NCI-H460 (cell line): ENCODE measurements around the gene PTP4A1. TPM values are rescaled to one million over a fixed set of nuclear protein-coding genes. Genes with fewer than 3 reads are reported as not detected.
"Not testable (repeated sequence)": the region's sequence is repeated elsewhere in the genome, so short reads cannot be mapped to it uniquely, and the experiment has no call there.

ENCODE experiments used
- DNase-seq: peaks from one replicate; pipeline ENCODE4 v3.0.0-alpha.2; 2016; ENCODE audit warnings: low read depth; ENCODE audit errors: extremely low read depth
- polyA plus RNA-seq: library from polyadenylated mRNA; depleted of rRNA; stranded (reverse); fragments of >200 nt; gene quantifications from 2 replicates; pipeline ENCODE4 v1.2.3, GENCODE V29; 2014; cell fraction: nucleus; rRNA removed
- total RNA-seq: library from RNA; depleted of rRNA; stranded (reverse); fragments of >200 nt; shearing (Covaris generic); gene quantifications from 2 replicates; pipeline ENCODE4 v1.2.3, GENCODE V29; 2014; rRNA removed

Gene PTP4A1
- 221 and 237 TPM in 2 replicates for total RNA-seq
- 86.4 and 89.3 TPM in 2 replicates for polyA plus RNA-seq

GRCh38 chr6:63572044-63572746, at the start of gene PTP4A1, which contains the start of gene LOC128125822:
Gene PTP4A1, plus strand, starts transcription at chr6:63572480. Its CDS starts 4,401 bp downstream, at chr6:63576881.
Gene LOC128125822, plus strand, starts transcription at chr6:63572480.
- DNase-seq, result peak; percentile 94

- not testable (repeated sequence) for DNase-seq
Measured at GRCh38 chr6:63522911-63523287, 49.4 kb upstream of the PTP4A1 start.

GRCh38 chr6:63523630-63524029, 48.6 kb upstream of the PTP4A1 start:
- DNase-seq, result no peak

GRCh38 chr6:63525186-63525878, 46.9 kb upstream of the PTP4A1 start:
- DNase-seq, result no peak

DNA sequence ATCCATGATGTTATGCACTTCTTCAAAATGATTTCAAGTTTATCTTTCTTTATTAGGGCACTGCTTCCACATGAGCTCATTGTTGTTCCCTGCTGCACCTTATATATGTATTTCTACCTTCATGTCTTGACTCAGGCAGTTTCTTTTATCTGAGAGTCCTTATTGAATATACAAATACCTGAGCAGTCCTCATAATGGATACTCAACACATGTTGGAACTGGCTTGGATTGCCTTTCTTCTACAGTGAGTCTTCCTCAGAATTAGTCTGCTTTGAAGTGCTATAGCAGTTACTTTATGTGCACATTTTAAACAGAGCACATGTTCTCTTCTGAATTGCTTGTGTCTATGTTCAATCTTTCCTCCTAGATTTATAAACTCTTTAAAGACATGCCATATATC, 45.3 kb upstream of the PTP4A1 start:
- no peak for DNase-seq

GRCh38 chr6:63527658-63528514, 44.4 kb upstream of the PTP4A1 start:
- peak; percentile 92 for DNase-seq

DNA sequence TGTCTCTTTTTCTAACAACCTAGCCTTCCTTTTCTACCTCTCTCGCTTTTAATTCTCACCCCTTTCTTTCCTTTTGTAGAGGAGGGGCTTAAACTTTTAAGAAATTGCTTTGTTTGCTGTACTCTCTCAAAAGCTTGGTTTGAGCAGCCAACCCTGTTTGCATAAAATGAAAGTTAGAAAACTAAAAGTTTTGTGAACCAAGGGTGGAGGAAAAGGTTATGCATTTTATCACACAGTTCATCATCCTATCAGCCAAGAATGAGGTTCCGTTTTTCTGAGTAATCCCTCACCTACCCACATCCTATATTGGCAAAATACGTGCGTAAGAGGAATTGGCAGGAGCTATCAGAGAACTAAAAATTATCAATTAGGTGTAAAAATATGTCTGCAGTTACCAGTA, 42.8 kb upstream of the PTP4A1 start:
- DNase-seq, result peak; percentile 53

DNA sequence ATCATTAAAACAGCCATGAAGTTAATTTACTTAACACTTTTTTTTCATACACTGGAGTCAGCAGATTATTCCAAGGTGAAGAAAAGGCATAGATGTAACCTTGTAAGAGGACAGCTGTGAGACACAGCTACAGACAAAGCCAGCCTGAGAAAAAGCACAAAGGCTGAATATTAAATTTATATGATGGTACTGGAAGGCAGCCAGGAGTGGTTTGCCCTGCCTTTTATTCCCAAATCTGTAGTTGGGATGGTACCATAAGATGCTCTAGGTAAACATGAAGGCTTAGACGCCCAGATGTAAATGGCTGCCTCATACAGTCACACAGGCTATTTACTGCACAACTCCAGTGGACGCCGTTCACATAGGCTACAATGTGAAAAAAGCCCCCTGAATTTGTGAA, 42.1 kb upstream of the PTP4A1 start:
- DNase-seq, result no peak

- DNase-seq, result no peak
Measured at GRCh38 chr6:63530991-63531390, 41.3 kb upstream of the PTP4A1 start.

DNA sequence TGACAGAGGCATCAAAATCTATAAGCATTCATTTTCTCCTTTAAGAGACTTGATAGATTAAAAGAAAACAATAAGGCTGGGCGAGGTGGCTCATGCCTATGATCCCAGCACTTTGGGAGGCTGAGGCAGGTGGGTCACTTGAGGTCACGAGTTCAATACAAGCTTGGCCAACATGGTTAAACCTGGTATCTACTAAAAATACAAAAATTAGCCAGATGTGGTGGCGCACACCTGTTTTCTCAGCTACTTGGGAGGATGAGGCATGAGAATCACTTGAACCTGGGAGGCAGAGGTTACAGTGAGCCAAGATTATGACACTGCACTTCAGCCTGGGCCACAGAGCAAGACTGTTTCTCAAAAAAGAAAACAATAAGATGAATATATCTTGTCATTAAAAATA, 39.3 kb upstream of the PTP4A1 start:
- no peak for DNase-seq

GRCh38 chr6:63533952-63534351, 38.3 kb upstream of the PTP4A1 start:
- DNase-seq, result no peak

GRCh38 chr6:63537201-63537958, 34.9 kb upstream of the PTP4A1 start:
- no peak for DNase-seq

DNA sequence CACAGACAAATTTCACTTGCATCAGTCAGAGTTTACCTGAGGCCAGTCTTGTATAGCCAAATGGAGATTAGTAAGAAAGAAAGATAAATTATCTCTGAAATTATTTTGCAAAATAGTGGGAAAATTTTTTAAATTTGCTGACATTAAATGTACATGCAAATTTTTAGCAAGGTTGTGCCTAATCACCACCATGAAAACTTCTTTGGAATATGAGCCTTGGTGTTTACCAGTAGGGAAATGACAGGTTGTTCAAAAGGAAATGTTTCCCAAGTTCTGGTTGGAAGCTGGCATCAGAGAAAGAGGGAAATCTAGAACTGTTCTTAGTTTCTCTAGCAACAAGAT, 34.4 kb upstream of the PTP4A1 start:
- DNase-seq, result no peak

GRCh38 chr6:63538550-63538949, 33.7 kb upstream of the PTP4A1 start:
- no peak for DNase-seq

DNA sequence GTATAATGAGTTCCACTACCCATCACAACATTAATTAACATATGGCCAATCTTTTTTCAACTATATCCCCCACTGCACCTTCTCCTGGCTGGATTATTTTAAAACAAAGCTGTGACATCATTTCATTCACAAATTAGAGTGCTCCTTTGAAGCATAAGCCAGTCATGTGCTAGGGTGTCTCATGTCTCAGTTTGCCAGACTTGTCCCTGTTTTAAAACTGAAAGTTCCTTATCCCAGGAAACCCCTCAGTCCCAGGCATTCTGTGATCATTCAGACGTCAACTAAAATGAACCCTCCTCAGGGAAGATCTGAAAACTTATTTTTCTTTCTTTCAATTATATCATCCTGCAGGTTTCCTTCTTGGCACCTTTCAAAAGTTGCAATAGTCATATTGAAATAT, 29.3 kb upstream of the PTP4A1 start:
- DNase-seq, result no peak

DNA sequence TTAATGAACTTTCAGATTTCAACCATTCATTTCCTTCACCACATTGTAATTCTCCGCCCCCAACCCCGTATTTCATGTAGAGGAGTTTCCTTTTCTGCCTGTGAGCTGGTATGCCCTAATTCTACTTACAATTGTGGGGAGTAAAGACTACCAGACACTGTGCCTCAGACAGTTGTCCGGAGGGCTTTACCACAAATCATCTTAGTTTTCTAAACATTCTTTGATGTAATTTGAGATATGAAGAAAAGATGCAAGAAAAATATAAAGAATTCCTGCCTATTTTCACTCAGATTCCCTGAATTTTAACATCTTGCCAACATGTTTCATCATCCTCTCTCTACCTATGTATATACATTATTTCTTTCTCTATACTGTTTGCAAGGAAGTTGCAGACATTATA, 28.3 kb upstream of the PTP4A1 start:
- DNase-seq, result no peak

GRCh38 chr6:63546236-63546635, 26.0 kb upstream of the PTP4A1 start:
- DNase-seq, result no peak

GRCh38 chr6:63546697-63547096, 25.6 kb upstream of the PTP4A1 start:
- DNase-seq, result no peak

DNA sequence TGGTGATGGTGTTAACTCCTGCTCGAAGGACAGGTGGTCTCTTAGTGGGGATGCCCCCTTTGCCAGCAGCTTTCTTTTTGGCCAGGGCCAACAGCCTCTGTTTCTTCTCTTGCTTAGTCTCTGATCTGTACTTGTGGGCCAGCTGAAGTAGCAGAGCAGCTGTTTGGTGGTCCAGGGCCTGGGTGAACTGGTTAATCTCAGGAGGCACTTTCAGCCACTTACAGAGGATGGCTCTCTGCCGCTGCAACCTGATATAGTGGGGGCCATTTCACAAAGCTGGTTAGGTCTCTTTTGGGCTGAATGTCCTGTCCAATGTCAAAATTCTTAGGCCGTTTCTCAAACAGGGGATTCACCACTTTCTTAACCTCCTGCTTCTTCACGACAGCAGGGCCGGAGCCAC, 23.2 kb upstream of the PTP4A1 start:
- no peak for DNase-seq

DNA sequence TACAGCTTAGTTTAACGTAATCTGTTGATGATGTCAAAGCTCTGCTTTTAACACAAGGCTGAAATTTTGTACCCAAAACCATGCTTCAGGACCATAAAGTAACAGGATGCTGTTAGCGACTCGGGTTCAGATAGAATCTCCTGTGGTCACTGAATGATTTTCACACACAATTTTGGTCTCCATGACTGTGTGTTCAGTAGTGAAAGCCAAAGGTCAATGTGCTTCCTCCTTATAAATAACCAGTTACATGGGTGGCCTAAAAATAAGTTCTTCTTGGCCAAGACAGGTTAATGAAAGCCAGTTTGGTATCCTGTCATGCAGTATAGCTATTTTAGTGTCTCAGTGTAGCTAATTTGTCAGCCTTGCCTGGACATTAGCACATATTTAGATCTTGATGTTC, 19.1 kb upstream of the PTP4A1 start:
- DNase-seq, result no peak

- no peak for DNase-seq
Measured at GRCh38 chr6:63553900-63554299, 18.4 kb upstream of the PTP4A1 start.
